Choroid plexus epithelial cell (primary cell): Measurements from ENCODE around the gene PLXNB1.
A peak's percentile ranks its signal among the peaks of the same experiment; 100 is the strongest.

ENCODE experiments used
- DNase-seq: peaks from one replicate; pipeline ENCODE4 v3.0.0-alpha.2; 2010; ENCODE audit warnings: low read depth
- H3K4me3 ChIP-seq: 2 replicates; pipeline ENCODE4 v1.5.1; 2011; ENCODE audit warnings: low read depth, mild to moderate bottlenecking, control low read depth, low read length, moderate library complexity
- TF ChIP-seq, protein P1 (sequence below): conservative IDR thresholded peaks from 2 replicates; pipeline ENCODE4 v1.5.1; 2011; ENCODE audit warnings: low read depth, mild to moderate bottlenecking, control low read depth, inconsistent platforms, low read length, moderate library complexity

Gene PLXNB1

GRCh38 chr3:48409291-48410201 is 20.3 kb downstream of the PLXNB1 start:
- TF ChIP-seq, protein P1, sequence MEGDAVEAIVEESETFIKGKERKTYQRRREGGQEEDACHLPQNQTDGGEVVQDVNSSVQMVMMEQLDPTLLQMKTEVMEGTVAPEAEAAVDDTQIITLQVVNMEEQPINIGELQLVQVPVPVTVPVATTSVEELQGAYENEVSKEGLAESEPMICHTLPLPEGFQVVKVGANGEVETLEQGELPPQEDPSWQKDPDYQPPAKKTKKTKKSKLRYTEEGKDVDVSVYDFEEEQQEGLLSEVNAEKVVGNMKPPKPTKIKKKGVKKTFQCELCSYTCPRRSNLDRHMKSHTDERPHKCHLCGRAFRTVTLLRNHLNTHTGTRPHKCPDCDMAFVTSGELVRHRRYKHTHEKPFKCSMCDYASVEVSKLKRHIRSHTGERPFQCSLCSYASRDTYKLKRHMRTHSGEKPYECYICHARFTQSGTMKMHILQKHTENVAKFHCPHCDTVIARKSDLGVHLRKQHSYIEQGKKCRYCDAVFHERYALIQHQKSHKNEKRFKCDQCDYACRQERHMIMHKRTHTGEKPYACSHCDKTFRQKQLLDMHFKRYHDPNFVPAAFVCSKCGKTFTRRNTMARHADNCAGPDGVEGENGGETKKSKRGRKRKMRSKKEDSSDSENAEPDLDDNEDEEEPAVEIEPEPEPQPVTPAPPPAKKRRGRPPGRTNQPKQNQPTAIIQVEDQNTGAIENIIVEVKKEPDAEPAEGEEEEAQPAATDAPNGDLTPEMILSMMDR: no peak
- DNase-seq: no peak
- H3K4me3 ChIP-seq: no peak overlapping the region

DNA sequence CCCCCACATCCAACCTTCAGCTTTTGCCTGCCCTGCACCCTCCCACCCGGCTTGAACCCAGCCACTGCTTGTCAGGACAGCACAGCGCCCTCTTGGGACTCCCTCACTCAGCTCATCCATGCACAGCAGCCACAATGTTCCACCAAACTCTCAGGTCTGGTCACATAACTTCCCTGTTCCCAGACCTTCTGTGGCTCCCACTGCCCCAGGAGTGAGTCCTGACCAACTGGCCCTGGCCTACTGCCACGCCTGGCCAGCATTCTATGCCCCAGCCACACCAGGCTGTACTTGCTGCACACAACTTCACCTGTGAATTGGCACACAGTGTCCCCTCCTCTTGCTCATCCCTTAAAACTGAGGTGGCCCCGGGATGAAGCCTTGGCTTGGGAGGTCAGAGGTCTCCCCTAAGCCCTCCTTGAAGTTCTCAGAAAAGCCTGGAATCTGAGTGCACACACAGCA is 21.0 kb downstream of the PLXNB1 start:
- DNase-seq: no peak
- H3K4me3 ChIP-seq: no peak overlapping the region
- TF ChIP-seq, protein P1: peak; percentile 27

GRCh38 chr3:48407542-48408099 is 22.3 kb downstream of the PLXNB1 start:
- TF ChIP-seq, protein P1: no peak
- DNase-seq: no peak
- H3K4me3 ChIP-seq: no peak overlapping the region

GRCh38 chr3:48406443-48407431 is 23.1 kb downstream of the PLXNB1 start:
- no peak overlapping the region for H3K4me3 ChIP-seq
- DNase-seq: no peak
- TF ChIP-seq, protein P1: no peak

DNA sequence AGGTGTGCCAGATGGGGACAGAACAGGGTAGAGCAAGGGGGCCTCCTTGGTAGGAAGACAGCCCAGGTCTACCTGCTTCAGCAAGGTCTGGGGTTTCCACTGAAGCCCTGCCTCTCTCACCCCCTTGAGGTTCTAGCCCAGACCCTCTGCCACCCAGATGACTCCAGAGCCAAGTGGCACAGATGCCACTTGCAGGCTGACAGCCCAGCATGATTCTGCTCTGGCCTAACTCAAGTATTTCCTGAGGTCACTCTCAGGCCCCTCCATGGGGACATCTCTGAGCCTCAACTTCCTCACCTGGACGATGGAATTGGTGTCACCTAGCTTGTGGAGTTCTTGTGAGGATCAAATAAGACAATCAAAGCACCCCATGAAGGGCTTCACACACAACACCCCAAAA is 23.9 kb downstream of the PLXNB1 start:
- no peak overlapping the region for H3K4me3 ChIP-seq
- TF ChIP-seq, protein P1: no peak
- no peak for DNase-seq

DNA sequence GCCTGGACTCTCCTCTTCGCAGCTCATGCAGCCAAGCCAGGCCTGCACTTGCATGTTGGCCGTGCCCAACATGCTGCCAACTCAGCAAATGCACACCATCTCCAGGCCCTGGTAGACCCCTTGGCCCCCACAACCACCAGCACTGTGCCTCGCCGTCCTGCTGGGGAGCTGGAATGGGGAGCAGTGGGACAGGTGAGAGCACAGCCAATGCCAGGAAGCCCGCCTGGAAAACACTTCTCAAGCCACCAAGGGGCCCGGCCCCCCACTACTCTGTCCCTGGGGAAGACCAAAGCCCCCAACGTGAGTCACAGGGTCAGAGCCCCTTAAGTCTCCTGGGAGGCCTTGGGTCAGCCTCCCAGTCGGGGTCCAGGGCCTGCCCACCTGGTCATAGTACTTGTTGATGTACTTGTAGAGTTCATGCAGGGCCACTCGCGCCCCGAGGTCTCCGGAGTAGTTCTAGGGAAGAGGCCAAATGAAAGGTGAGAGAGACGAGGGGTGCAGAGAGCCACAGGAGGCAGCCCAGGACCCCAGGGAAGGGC is 24.5 kb downstream of the PLXNB1 start:
- DNase-seq: no peak
- no peak overlapping the region for H3K4me3 ChIP-seq

More for the DNA sequence above, 24.5 kb downstream of the PLXNB1 start:
- TF ChIP-seq, protein P1: no peak
